SK-N-SH (cell line): Measurements from ENCODE around the gene TBCE. TPM values are rescaled to one million over a fixed set of nuclear protein-coding genes. Genes with fewer than 3 reads are reported as not detected.

Source experiments
- CTCF ChIA-PET: fragments of 300-600, 350-600 bp; formaldehyde crosslinking; extraction: SDS; loops from one replicate; lab custom pipeline; 2021; lab: Yijun Ruan, JAX
- POLR2A ChIA-PET: fragments of 350-600 bp; sonication (Branson Sonifier 250); formaldehyde crosslinking; extraction: SDS; loops from one replicate; lab custom pipeline; 2020; ENCODE audit warnings: antibody characterized with exemption, inconsistent platforms; lab: Yijun Ruan, JAX
- DNase-seq: peaks from one replicate; pipeline ENCODE4 v3.0.0; 2012
- H2AFZ ChIP-seq: fragments of 200-600 bp; sonication (generic); 2 replicates; pipeline ENCODE4 v1.8.1; 2016; ENCODE audit warnings: antibody characterized with exemption, mild to moderate bottlenecking, low read depth
- H3F3A ChIP-seq: fragments of 200-600 bp; sonication (generic); replicated peaks from 2 replicates; pipeline ENCODE3; 2016; ENCODE audit warnings: antibody characterized with exemption, mild to moderate bottlenecking; ENCODE audit not compliant: insufficient read depth
- H3K27ac ChIP-seq, 2 experiments: fragments of 200-500 bp in 1 of 2; fragments of 200-600 bp in 1 of 2; sonication (Bioruptor generic) in 1 of 2; sonication (generic), shearing (Covaris generic) in 1 of 2; 2 replicates each; pipeline versions ENCODE4 v1.5.1 to v1.6.1; 2014 to 2016; ENCODE audit warnings: low read depth in 2 of 2, inconsistent platforms in 1 of 2, low read length in 1 of 2, mild to moderate bottlenecking in 1 of 2, mixed read lengths in 1 of 2
- H3K27me3 ChIP-seq: fragments of 200-600 bp; sonication (generic), shearing (Covaris generic); 2 replicates; pipeline ENCODE4 v1.6.1; 2016; ENCODE audit warnings: mixed run types; ENCODE audit not compliant: insufficient read depth
- H3K36me3 ChIP-seq, 2 experiments: fragments of 200-500 bp in 1 of 2; fragments of 200-600 bp in 1 of 2; sonication (Bioruptor generic) in 1 of 2; sonication (generic) in 1 of 2; replicated peaks in 1 of 2; 2 replicates each; pipeline versions ENCODE3 to v1.5.1; 2014 to 2016; ENCODE audit warnings: low read length in 1 of 2, mild to moderate bottlenecking in 1 of 2; ENCODE audit not compliant: insufficient read depth in 2 of 2, control insufficient read depth in 1 of 2
- H3K4me1 ChIP-seq, 2 experiments: fragments of 200-500 bp in 1 of 2; fragments of 200-600 bp in 1 of 2; sonication (Bioruptor generic) in 1 of 2; sonication (generic), shearing (Covaris generic) in 1 of 2; 2 replicates each; pipeline versions ENCODE4 v1.5.1 to v1.6.1; 2014 to 2016; ENCODE audit warnings: low read depth in 1 of 2, low read length in 1 of 2, mixed run types in 1 of 2; ENCODE audit not compliant: insufficient read depth in 2 of 2, control insufficient read depth in 1 of 2
- H3K4me2 ChIP-seq: fragments of 200-600 bp; sonication (generic), shearing (Covaris generic); 2 replicates; pipeline ENCODE4 v1.6.1; 2017; ENCODE audit warnings: mixed run types
- H3K4me3 ChIP-seq, 2 experiments: fragments of 200-500 bp in 1 of 2; fragments of 200-600 bp in 1 of 2; sonication (Bioruptor generic) in 1 of 2; sonication (generic), shearing (Covaris generic) in 1 of 2; 2 replicates each; pipeline versions ENCODE4 v1.5.1 to v1.8.1; 2014 to 2016; ENCODE audit warnings: low read depth in 2 of 2, inconsistent platforms in 1 of 2, low read length in 1 of 2, mild to moderate bottlenecking in 1 of 2, mixed read lengths in 1 of 2, moderate library complexity in 1 of 2
- H3K79me2 ChIP-seq: fragments of 200-600 bp; sonication (generic); 2 replicates; pipeline ENCODE4 v1.8.1; 2017; ENCODE audit warnings: mild to moderate bottlenecking; ENCODE audit not compliant: insufficient read depth
- H3K9ac ChIP-seq: fragments of 200-600 bp; sonication (generic); 2 replicates; pipeline ENCODE4 v1.6.1; 2017; ENCODE audit warnings: mixed run types
- H3K9me2 ChIP-seq: fragments of 200-600 bp; sonication (generic); 2 replicates; pipeline ENCODE4 v1.6.1; 2017; ENCODE audit warnings: mixed run types
- H3K9me3 ChIP-seq: fragments of 200-600 bp; sonication (generic); 2 replicates; pipeline ENCODE4 v1.6.1; 2017; ENCODE audit warnings: mixed run types, mild to moderate bottlenecking, moderate library complexity
- H4K20me1 ChIP-seq: fragments of 200-600 bp; sonication (generic); 2 replicates; pipeline ENCODE4 v1.6.1; 2017; ENCODE audit warnings: mild to moderate bottlenecking, mixed run types; ENCODE audit not compliant: insufficient read depth
- ELF1 ChIP-seq: IDR thresholded peaks from 2 replicates; pipeline ENCODE4 v1.4.0; 2012
- EP300 ChIP-seq, 2 experiments: IDR thresholded peaks; 2 replicates each; pipeline versions ENCODE4 v1.4.0 to v1.6.1; 2012; ENCODE audit warnings: borderline replicate concordance in 1 of 2, low read depth in 1 of 2, low read length in 1 of 2
- FOXJ3 ChIP-seq: sonication (generic); formaldehyde crosslinking; IDR thresholded peaks from 2 replicates; pipeline ENCODE4 v1.5.1; 2020; ENCODE audit warnings: mild to moderate bottlenecking, missing genetic modification reagents
- GATA2 ChIP-seq: sonication (generic); formaldehyde crosslinking; IDR thresholded peaks from 2 replicates; pipeline ENCODE4 v1.5.0; 2020; ENCODE audit warnings: mild to moderate bottlenecking, missing genetic modification reagents
- MEF2A ChIP-seq: IDR thresholded peaks from 2 replicates; pipeline ENCODE4 v1.4.0; 2012; ENCODE audit warnings: low read depth, borderline replicate concordance
- MXI1 ChIP-seq: IDR thresholded peaks from 2 replicates; pipeline ENCODE4 v1.6.1; 2012; ENCODE audit warnings: mild to moderate bottlenecking, low read depth, low read length, improper control_type of control experiment
- NFIC ChIP-seq: IDR thresholded peaks from 2 replicates; pipeline ENCODE4 v1.4.0; 2012; ENCODE audit warnings: borderline replicate concordance
- POLR2AphosphoS5 ChIP-seq: IDR thresholded peaks from 2 replicates; pipeline ENCODE4 v1.6.1; 2012; ENCODE audit warnings: low read depth, low read length
- RCOR1 ChIP-seq: fragments of 150-350 bp; IDR thresholded peaks from 2 replicates; pipeline ENCODE4 v1.6.1; 2017; ENCODE audit warnings: antibody characterized with exemption, low read length
- TAF1 ChIP-seq: IDR thresholded peaks from 2 replicates; pipeline ENCODE4 v1.6.1; 2012; ENCODE audit warnings: low read depth, mild to moderate bottlenecking, low read length, moderate library complexity, borderline replicate concordance
- WGBS: methylation state at CpG from one replicate; pipeline ENCODE4 v1.1.6; 2017; ENCODE audit warnings: low lambda C conversion rate; 5-methylcytosine and 5-hydroxymethylcytosine counted together
- polyA plus RNA-seq, 3 experiments: library from polyadenylated mRNA; depleted of rRNA; stranded (reverse); fragments of >200 nt; gene quantifications; 2 replicates each; pipeline ENCODE4 v1.2.3, GENCODE V29; 2012
- TF ChIP-seq, protein P1 (sequence below): IDR thresholded peaks from 2 replicates; pipeline ENCODE4; 2012
- TF ChIP-seq, protein P2 (sequence below): IDR thresholded peaks from 2 replicates; pipeline ENCODE4 v1.4.0; 2012; ENCODE audit warnings: low read depth
- TF ChIP-seq, protein P3 (sequence below): IDR thresholded peaks from 2 replicates; pipeline ENCODE4 v1.4.0; 2012; ENCODE audit warnings: low read depth, borderline replicate concordance
- TF ChIP-seq, protein P4 (sequence below): IDR thresholded peaks from 2 replicates; pipeline ENCODE4 v1.4.0; 2012; ENCODE audit warnings: low read depth, borderline replicate concordance
- TF ChIP-seq, protein P5 (sequence below): fragments of 150-350 bp; IDR thresholded peaks from 2 replicates; pipeline ENCODE4 v1.6.1; 2016; ENCODE audit warnings: mild to moderate bottlenecking, low read depth, low read length
- TF ChIP-seq, protein P6 (sequence below): IDR thresholded peaks from 2 replicates; pipeline ENCODE4 v1.6.1; 2012; ENCODE audit warnings: mild to moderate bottlenecking, low read depth, low read length, moderate library complexity

Gene TBCE
- polyA plus RNA-seq, 1 of the 3 experiments (the other 2 are of a cell fraction): 18.3 TPM

DNA sequence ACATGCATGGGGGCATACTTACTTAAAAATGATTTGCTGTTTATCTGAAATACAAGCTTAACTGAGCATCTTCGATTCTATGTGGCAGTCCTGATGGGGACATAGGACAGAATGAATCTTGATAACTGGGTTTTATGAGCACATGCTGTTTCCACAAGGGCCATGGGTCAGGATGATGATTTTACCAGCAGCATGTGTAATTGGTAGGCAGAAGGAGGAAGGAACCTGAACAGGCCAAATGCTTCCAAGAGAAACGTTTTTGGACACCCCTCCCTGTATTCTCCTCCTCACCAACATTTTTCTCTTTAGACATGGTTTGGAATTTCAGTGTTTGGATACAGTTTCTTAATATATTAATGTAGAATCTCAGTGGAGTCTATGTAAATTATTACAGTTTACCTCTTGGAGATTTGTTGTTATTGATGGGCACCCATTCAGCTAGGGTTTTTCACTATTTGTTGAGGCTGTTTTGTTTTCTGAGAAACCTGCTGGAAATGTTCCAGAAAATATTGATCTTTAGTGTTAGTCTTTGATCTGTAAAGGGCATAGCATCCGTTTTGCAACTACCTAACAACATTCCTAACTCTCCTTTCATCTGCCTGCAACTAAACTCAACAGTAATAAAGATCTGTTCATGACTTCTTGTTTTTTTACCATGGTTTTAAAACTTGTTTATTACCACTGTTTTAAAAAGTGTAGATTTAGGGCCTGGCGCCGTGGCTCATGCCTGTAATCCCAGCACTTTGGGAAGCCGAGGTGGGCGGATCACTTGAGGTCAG is 42.0 kb downstream of the TBCE start:
- H3K4me3 ChIP-seq: no peak overlapping the region
- CTCF ChIA-PET: interaction anchor here (0.7 to 1.6 kb wide), 4 partner anchors 11 to 175 kb away, joined by 3 to 6 read pairs (median 3); no protein-coding TSS in a partner anchor
- H3K27me3 ChIP-seq: no peaks in the 10 kb centered on the region
- POLR2A ChIA-PET: no interaction called here
- H3K4me1 ChIP-seq: peaks cover 0 to 4% of the 10 kb centered on the region in 2 experiments; a peak in 2 of 4 replicates
- no peaks in the 10 kb centered on the region for H4K20me1 ChIP-seq
- H3K9me2 ChIP-seq: no peaks in the 10 kb centered on the region
- H3K4me2 ChIP-seq: no peak overlapping the region
- peaks cover 38% of the 10 kb centered on the region for H3K79me2 ChIP-seq
- no peak overlapping the region for H3K9ac ChIP-seq
- TF ChIP-seq, protein P1, sequence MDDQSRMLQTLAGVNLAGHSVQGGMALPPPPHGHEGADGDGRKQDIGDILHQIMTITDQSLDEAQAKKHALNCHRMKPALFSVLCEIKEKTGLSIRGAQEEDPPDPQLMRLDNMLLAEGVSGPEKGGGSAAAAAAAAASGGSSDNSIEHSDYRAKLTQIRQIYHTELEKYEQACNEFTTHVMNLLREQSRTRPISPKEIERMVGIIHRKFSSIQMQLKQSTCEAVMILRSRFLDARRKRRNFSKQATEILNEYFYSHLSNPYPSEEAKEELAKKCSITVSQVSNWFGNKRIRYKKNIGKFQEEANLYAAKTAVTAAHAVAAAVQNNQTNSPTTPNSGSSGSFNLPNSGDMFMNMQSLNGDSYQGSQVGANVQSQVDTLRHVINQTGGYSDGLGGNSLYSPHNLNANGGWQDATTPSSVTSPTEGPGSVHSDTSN: no peak
- no peak for TF ChIP-seq MEF2A
- TF ChIP-seq, protein P2, sequence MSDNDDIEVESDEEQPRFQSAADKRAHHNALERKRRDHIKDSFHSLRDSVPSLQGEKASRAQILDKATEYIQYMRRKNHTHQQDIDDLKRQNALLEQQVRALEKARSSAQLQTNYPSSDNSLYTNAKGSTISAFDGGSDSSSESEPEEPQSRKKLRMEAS: no peak
- no peak for TF ChIP-seq EP300 (IDR thresholded peaks at IDR 0.05; ENCODE audit: borderline replicate concordance in 1 of 2, low read depth in 1 of 2, low read length in 1 of 2)
- TF ChIP-seq, protein P3, sequence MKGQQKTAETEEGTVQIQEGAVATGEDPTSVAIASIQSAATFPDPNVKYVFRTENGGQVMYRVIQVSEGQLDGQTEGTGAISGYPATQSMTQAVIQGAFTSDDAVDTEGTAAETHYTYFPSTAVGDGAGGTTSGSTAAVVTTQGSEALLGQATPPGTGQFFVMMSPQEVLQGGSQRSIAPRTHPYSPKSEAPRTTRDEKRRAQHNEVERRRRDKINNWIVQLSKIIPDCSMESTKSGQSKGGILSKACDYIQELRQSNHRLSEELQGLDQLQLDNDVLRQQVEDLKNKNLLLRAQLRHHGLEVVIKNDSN: no peak
- TF ChIP-seq FOXJ3 (CRISPR knock-in tag): no peak
- TF ChIP-seq NFIC: no peak
- no peak for TF ChIP-seq GATA2 (CRISPR knock-in tag)
- TF ChIP-seq, protein P4, sequence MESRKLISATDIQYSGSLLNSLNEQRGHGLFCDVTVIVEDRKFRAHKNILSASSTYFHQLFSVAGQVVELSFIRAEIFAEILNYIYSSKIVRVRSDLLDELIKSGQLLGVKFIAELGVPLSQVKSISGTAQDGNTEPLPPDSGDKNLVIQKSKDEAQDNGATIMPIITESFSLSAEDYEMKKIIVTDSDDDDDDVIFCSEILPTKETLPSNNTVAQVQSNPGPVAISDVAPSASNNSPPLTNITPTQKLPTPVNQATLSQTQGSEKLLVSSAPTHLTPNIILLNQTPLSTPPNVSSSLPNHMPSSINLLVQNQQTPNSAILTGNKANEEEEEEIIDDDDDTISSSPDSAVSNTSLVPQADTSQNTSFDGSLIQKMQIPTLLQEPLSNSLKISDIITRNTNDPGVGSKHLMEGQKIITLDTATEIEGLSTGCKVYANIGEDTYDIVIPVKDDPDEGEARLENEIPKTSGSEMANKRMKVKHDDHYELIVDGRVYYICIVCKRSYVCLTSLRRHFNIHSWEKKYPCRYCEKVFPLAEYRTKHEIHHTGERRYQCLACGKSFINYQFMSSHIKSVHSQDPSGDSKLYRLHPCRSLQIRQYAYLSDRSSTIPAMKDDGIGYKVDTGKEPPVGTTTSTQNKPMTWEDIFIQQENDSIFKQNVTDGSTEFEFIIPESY: no peak
- no peak for TF ChIP-seq ELF1
- no peak for TF ChIP-seq RCOR1
- TF ChIP-seq MXI1: no peak
- TF ChIP-seq, protein P5, sequence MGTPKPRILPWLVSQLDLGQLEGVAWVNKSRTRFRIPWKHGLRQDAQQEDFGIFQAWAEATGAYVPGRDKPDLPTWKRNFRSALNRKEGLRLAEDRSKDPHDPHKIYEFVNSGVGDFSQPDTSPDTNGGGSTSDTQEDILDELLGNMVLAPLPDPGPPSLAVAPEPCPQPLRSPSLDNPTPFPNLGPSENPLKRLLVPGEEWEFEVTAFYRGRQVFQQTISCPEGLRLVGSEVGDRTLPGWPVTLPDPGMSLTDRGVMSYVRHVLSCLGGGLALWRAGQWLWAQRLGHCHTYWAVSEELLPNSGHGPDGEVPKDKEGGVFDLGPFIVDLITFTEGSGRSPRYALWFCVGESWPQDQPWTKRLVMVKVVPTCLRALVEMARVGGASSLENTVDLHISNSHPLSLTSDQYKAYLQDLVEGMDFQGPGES: no peak
- TF ChIP-seq, protein P6, sequence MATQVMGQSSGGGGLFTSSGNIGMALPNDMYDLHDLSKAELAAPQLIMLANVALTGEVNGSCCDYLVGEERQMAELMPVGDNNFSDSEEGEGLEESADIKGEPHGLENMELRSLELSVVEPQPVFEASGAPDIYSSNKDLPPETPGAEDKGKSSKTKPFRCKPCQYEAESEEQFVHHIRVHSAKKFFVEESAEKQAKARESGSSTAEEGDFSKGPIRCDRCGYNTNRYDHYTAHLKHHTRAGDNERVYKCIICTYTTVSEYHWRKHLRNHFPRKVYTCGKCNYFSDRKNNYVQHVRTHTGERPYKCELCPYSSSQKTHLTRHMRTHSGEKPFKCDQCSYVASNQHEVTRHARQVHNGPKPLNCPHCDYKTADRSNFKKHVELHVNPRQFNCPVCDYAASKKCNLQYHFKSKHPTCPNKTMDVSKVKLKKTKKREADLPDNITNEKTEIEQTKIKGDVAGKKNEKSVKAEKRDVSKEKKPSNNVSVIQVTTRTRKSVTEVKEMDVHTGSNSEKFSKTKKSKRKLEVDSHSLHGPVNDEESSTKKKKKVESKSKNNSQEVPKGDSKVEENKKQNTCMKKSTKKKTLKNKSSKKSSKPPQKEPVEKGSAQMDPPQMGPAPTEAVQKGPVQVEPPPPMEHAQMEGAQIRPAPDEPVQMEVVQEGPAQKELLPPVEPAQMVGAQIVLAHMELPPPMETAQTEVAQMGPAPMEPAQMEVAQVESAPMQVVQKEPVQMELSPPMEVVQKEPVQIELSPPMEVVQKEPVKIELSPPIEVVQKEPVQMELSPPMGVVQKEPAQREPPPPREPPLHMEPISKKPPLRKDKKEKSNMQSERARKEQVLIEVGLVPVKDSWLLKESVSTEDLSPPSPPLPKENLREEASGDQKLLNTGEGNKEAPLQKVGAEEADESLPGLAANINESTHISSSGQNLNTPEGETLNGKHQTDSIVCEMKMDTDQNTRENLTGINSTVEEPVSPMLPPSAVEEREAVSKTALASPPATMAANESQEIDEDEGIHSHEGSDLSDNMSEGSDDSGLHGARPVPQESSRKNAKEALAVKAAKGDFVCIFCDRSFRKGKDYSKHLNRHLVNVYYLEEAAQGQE: no peak
- no peak for TF ChIP-seq POLR2AphosphoS5
- no peak for TF ChIP-seq TAF1
- WGBS: 80% methylated on average over 7 of the region's 7 CpGs
- H2AFZ ChIP-seq: no peak overlapping the region
- DNase-seq: no peak
- H3K27ac ChIP-seq: no peak overlapping the region; a peak in 1 of 4 replicates
- peaks cover 24% of the 10 kb centered on the region for H3F3A ChIP-seq
- H3K9me3 ChIP-seq: no peaks in the 10 kb centered on the region
- peaks cover 0 to under 1% of the 10 kb centered on the region in 2 experiments for H3K36me3 ChIP-seq
